ENCODE measurements around the gene MACROH2A2.
A peak's percentile ranks its signal among the peaks of the same experiment; 100 is the strongest.
"Not testable (repeated sequence)": the region's sequence is repeated elsewhere in the genome, so short reads cannot be mapped to it uniquely, and the experiment has no call there.

MACROH2A2 gene

DNA sequence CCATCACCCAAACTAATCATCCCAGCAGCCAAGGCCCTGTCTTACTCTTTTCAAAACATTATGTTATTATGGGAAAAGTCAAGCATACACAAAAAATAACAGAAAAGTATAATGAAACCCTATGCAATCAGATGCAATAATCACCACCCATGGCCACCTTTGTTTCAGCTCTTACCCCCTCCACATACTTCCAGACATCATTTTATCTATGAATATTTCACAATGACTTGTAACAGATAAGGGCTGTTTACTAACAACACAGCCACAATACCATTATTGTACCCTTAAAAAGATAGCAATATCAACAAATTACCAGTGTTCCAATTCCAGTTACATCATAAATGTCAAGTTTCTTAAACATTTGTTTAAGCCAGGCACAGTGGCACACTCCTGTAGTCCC is 44.8 kb downstream of the MACROH2A2 start:
- no peak for TF ChIP-seq POLR2A (IDR thresholded peaks at IDR 0.05; ENCODE audit: extremely low read depth, insufficient read length)
- TF ChIP-seq, protein P1, sequence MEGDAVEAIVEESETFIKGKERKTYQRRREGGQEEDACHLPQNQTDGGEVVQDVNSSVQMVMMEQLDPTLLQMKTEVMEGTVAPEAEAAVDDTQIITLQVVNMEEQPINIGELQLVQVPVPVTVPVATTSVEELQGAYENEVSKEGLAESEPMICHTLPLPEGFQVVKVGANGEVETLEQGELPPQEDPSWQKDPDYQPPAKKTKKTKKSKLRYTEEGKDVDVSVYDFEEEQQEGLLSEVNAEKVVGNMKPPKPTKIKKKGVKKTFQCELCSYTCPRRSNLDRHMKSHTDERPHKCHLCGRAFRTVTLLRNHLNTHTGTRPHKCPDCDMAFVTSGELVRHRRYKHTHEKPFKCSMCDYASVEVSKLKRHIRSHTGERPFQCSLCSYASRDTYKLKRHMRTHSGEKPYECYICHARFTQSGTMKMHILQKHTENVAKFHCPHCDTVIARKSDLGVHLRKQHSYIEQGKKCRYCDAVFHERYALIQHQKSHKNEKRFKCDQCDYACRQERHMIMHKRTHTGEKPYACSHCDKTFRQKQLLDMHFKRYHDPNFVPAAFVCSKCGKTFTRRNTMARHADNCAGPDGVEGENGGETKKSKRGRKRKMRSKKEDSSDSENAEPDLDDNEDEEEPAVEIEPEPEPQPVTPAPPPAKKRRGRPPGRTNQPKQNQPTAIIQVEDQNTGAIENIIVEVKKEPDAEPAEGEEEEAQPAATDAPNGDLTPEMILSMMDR (IDR thresholded peaks at IDR 0.05; ENCODE audit: low read depth, low read length) = no peak
- TF ChIP-seq, protein P2, sequence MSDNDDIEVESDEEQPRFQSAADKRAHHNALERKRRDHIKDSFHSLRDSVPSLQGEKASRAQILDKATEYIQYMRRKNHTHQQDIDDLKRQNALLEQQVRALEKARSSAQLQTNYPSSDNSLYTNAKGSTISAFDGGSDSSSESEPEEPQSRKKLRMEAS (IDR thresholded peaks at IDR 0.05; ENCODE audit: low read depth, low read length) = no peak
- TF ChIP-seq MYC (IDR thresholded peaks at IDR 0.05; ENCODE audit: low read depth, low read length) = no peak
- H3K4me3 ChIP-seq (ENCODE audit: low read depth, low read length) = no peak overlapping the region
- DNase-seq (ENCODE audit: low read depth) = no peak

DNA sequence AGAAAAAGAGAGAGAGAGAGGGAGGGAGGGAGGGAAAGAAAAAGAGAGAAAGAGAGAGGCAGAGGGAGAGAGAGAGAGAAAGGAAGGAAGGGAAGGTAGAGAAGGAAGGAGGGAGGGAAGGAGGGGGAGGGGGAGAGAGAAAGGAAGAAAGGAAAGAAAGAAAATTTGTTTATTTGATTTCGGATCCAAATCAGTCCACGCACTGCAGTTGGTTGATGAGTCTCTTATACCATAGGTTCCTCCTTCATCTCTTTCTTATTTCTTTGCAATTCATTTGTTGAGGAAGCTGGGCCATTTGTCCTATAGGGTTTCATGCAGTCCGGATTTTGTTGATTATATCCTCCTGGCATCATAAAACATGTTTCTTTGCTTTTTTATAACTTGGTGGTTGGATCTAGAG is 45.6 kb downstream of the MACROH2A2 start:
- TF ChIP-seq POLR2A (IDR thresholded peaks at IDR 0.05; ENCODE audit: extremely low read depth, insufficient read length) (no peak), MYC (IDR thresholded peaks at IDR 0.05; ENCODE audit: low read depth, low read length) (no peak)
- TF ChIP-seq, protein P2 (IDR thresholded peaks at IDR 0.05; ENCODE audit: low read depth, low read length) = no peak
- TF ChIP-seq, protein P1 (IDR thresholded peaks at IDR 0.05; ENCODE audit: low read depth, low read length) = no peak

DNA sequence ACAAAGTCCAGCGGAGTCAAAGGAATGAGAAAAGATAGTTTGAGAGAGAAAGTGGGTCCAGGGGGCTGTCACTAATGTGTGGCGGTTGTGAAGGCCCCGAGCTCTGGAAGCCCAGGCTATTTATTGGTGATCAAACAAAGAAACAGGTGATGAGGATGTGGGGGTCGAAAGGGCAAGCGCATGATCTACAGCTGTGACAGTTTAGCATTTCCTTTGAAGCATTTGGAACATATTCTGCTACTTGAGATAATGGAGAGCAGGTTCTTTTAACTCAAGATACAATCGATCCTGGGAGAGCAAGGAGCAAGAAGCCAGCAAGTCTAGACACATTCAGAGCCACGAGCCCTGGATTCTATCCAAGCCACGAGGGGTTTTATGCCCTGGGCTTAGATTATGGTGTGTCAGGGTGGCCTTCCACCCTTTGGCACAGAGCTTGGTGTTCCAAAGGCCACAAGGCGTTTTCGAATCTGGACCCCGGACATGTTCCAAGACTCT is 48.5 kb downstream of the MACROH2A2 start:
- not testable (repeated sequence) for DNase-seq (ENCODE audit: low read depth); H3K4me3 ChIP-seq (ENCODE audit: low read depth, low read length)

More for the DNA sequence above, 45.6 kb downstream of the MACROH2A2 start:
- no peak overlapping the region for H3K4me3 ChIP-seq (ENCODE audit: low read depth, low read length)
- DNase-seq (ENCODE audit: low read depth) = no peak

DNA sequence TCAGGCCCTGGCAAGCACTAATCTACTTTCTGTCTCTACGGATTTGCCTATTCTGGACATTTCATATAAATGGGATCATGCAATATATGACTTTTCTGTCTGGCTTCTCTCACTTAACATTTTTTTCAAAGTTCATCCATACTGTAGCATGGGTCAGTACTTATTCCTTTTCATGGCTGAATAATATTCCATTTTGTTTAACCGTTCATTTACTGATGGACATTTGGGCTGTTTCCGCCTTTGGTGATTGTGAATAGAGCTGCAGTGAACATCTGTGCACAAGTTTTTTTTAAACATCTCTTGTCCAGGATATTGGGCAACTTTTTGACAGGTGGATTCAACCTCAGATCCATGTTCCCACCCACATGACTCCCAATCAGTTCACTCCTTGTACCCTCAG is 49.0 kb downstream of the MACROH2A2 start:
- no peak overlapping the region for H3K4me3 ChIP-seq (ENCODE audit: low read depth, low read length)
- DNase-seq (ENCODE audit: low read depth) = no peak
- TF ChIP-seq MYC (IDR thresholded peaks at IDR 0.05; ENCODE audit: low read depth, low read length) (no peak), POLR2A (IDR thresholded peaks at IDR 0.05; ENCODE audit: extremely low read depth, insufficient read length) (no peak)
- TF ChIP-seq, protein P2 (IDR thresholded peaks at IDR 0.05; ENCODE audit: low read depth, low read length) = no peak
- TF ChIP-seq, protein P1 (IDR thresholded peaks at IDR 0.05; ENCODE audit: low read depth, low read length) = no peak

DNA sequence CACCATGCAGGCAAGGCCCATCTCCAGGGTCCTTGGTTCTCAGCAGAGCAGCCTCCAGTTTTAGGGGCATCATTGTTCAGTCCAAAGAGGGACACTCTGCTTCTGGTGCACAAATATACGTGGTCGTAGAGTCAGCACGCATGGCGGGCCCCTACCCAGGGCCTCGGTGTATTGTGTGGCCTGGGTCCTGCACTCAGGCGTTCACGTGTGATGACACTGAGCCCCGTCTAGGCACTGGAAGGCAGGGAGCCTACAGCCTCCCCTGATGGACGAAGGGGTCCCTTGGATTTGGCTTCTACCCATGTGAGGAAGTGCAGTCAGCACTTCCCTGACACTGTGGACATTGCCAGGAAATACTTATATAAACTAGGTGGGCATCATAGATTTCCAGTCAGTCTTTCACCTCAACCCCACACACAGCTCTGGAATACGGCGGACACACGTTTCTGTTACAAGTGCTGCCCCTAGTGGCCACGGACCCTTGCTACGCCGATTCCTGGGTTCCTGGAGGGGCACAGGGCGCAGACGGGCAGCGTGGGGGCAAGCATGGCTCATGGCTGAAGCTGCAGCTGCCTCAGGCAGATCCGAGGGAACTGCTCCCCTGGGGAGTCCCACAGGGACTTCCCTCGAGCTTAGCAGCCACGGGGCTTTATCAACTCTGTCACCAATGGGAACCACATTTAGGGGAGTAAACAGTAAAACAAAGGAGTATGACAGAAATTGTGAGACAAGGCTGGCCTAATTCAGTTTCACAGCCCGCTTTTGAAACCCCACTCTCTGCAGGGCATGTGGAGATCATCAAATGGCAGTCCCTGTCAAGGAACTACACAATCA is 54.5 kb downstream of the MACROH2A2 start:
- peak; percentile 64 for DNase-seq (ENCODE audit: low read depth)
- no peak overlapping the region for H3K4me3 ChIP-seq (ENCODE audit: low read depth, low read length)
- TF ChIP-seq POLR2A (IDR thresholded peaks at IDR 0.05; ENCODE audit: extremely low read depth, insufficient read length) (no peak), MYC (IDR thresholded peaks at IDR 0.05; ENCODE audit: low read depth, low read length) (0 out of 2 replicates have a peak, but pooled peaks have one; percentile 10)
- TF ChIP-seq, protein P2 (IDR thresholded peaks at IDR 0.05; ENCODE audit: low read depth, low read length) = peak; percentile 27; the same call in 1 of the 2 replicates
- TF ChIP-seq, protein P1 (IDR thresholded peaks at IDR 0.05; ENCODE audit: low read depth, low read length) = peak; percentile 71

DNA sequence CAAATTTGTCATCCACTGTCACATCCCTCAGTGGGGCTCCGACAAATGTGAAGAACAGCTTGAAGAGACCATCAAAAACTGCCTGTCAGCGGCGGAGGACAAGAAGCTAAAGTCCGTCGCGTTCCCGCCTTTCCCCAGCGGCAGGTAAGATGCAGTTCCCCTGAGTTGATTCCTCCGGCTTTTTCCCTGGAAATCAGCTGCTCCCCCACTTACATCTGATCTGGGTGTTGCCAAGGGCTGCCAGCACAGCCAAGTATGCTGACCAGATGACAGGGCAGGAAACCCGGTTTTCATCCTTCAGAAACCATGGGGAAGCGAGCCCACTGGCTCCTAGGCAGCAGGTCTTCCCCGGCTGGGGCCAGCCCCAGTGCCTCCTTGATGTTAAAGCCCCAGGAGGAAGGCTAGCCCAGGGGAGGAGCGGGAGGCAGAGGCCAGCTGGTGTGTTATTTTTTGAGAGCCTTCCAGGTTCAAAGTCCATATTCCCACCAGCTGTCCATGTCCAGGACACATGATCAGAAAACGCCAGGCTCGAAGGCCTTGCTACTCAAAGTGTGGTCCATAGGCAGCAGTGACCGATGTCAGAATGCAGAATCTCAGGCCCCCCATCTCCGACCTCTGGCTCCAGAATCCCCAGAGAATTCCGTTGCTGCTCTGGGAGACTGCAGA is 56.6 kb downstream of the MACROH2A2 start:
- no peak overlapping the region for H3K4me3 ChIP-seq (ENCODE audit: low read depth, low read length)
- TF ChIP-seq, protein P1 (IDR thresholded peaks at IDR 0.05; ENCODE audit: low read depth, low read length) = no peak
- TF ChIP-seq, protein P2 (IDR thresholded peaks at IDR 0.05; ENCODE audit: low read depth, low read length) = no peak
- TF ChIP-seq MYC (IDR thresholded peaks at IDR 0.05; ENCODE audit: low read depth, low read length) (no peak), POLR2A (IDR thresholded peaks at IDR 0.05; ENCODE audit: extremely low read depth, insufficient read length) (no peak)
- no peak for DNase-seq (ENCODE audit: low read depth)
